SK-N-MC (cell line): ENCODE measurements around the gene CACNA1G.

Experiments
- EZH2 ChIP-seq: fragments of 200-600 bp; sonication (generic); IDR thresholded peaks from one replicate; pipeline ENCODE4 v1.6.1; 2017; ENCODE audit warnings: antibody characterized with exemption
- FOXP2 ChIP-seq: optimal IDR thresholded peaks from 2 replicates; pipeline ENCODE3; 2011; ENCODE audit warnings: mild to moderate bottlenecking, moderate library complexity; ENCODE audit not compliant: insufficient read depth; ENCODE audit errors: extremely low read length, control extremely low read depth
- POLR2AphosphoS5 ChIP-seq: IDR thresholded peaks from 2 replicates; pipeline ENCODE4 v1.6.1; 2012; ENCODE audit warnings: mild to moderate bottlenecking, low read depth, low read length, borderline replicate concordance

DNA sequence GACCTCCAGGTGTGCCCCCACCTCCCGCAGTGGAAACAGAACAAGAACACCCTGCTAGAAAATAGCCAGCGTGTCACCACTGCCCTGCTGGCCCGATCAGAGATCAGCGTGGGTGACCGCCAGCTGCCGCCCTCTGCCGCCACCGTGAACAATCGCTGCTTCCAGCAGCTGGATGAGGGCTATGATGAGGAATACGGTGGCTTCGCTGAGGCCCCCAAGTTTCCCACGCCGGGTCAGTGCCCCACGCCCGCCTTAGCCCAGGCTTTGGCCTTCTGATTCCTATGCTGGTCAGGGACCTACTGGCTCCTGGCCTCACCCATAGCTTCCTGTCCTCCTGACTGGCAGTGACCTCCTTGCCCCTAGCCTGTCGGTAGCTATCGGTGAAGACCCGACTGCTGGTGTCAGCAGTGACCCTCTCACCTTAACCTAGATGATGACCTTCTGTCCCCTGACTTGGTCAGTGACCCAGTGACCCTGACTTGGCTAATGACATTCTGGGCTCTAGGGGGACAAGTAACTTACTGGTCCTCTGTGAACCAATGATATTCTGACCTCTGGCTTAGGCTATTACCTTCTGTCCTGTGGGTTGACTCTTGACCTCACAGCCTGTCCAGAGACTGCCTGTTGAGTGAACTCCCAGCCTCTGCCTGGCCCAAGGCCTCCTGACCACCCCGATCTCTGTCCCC lies 11.1 kb upstream of the CACNA1G start:
- no peak for TF ChIP-seq EZH2
- no peak for TF ChIP-seq POLR2AphosphoS5
- no peak for TF ChIP-seq FOXP2
